Astrocyte of the spinal cord (primary cell): ENCODE measurements around the gene FBLIM1.

Source experiments
- DNase-seq: peaks from one replicate; pipeline ENCODE4 v3.0.0; 2011; ENCODE audit warnings: low read depth, low spot score
- H3K4me3 ChIP-seq: 2 replicates; pipeline ENCODE4 v1.5.1; 2011; ENCODE audit warnings: low read depth, mild to moderate bottlenecking, low read length, moderate library complexity
- in situ Hi-C: cut with HindIII; loops from 2 replicates; pipeline ENCODE4 v1.10.0; 2017; ENCODE audit warnings: low sequenced_read_pairs
- TF ChIP-seq, protein P1 (sequence below): IDR thresholded peaks from 2 replicates; pipeline ENCODE4 v1.5.1; 2012; ENCODE audit warnings: low read depth, mild to moderate bottlenecking, low read length, inconsistent platforms

The FBLIM1 gene

DNA sequence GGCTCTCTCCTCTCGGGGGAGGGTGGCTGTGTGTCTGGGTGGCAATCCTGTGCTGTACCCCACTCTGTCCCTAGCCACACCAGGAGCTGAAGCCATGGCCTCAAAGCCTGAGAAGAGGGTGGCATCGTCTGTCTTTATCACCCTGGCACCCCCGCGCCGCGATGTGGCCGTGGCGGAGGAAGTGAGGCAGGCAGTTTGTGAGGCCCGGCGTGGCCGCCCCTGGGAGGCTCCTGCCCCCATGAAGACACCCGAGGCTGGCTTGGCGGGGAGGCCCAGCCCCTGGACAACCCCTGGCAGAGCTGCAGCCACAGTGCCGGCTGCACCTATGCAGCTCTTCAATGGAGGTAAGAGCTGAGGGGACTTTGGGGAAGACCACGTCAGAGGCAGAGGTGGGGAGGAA, 6.3 kb downstream of the FBLIM1 start:
- DNase-seq = no peak
- in situ Hi-C loops = no loop called here
- no peak overlapping the region for H3K4me3 ChIP-seq
- TF ChIP-seq, protein P1, sequence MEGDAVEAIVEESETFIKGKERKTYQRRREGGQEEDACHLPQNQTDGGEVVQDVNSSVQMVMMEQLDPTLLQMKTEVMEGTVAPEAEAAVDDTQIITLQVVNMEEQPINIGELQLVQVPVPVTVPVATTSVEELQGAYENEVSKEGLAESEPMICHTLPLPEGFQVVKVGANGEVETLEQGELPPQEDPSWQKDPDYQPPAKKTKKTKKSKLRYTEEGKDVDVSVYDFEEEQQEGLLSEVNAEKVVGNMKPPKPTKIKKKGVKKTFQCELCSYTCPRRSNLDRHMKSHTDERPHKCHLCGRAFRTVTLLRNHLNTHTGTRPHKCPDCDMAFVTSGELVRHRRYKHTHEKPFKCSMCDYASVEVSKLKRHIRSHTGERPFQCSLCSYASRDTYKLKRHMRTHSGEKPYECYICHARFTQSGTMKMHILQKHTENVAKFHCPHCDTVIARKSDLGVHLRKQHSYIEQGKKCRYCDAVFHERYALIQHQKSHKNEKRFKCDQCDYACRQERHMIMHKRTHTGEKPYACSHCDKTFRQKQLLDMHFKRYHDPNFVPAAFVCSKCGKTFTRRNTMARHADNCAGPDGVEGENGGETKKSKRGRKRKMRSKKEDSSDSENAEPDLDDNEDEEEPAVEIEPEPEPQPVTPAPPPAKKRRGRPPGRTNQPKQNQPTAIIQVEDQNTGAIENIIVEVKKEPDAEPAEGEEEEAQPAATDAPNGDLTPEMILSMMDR = no peak

DNA sequence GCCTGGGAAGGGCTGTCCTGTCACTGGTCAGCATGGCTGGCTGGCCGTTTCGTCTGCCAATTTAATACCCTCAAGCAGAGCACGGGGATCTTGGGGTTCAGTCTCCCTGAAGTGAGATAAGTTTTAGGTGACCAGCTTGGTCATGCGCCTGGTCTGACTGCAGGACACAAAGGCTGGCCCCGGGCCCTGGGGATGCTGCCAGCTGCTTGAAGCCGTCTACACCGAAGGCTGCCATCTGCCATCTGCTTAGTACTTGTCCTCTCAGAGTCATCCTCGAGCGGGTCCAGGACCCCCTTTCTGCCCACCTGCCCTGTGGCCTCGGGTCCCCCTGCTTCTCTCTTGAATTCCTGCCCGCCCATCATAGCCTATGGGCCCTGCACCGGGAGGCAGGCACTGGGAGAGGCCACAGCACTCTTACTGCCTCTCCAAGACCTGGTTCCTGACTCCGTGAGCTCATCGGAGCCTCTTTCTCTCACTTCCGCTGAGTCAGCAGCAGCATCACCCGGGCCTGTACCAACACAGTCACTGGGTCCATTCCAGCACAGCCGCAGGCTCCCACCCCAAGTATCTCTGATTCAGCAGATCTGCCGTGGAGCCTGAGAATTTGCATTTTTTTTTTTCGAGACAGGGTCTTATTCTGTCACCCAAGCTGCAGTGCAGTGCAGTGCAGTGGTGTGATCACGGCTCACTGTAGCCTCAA, 7.0 kb downstream of the FBLIM1 start:
- TF ChIP-seq, protein P1 = no peak
- in situ Hi-C loops = no loop called here
- no peak overlapping the region for H3K4me3 ChIP-seq
- peak; percentile 88 for DNase-seq

DNA sequence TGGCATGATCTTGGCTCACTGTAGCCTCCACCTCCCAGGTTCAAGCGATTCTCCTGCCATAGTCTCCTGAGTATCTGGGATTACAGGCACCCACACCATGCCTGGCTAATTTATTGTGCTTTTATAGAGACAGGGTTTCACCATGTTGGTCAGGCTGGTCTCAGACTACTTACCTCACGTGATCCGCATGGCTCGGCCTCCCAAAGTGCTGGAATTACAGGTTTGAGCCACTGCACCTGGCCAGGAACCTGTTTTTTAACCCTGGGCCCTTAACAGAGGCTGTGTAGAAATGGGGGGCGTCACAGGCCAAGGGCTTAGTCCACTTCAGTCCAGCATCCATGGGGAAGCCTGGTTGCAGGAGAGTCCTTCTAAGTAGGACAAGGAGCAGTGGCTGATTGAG, 9.3 kb downstream of the FBLIM1 start:
- DNase-seq = no peak
- in situ Hi-C loops = no loop called here
- no peak overlapping the region for H3K4me3 ChIP-seq
- TF ChIP-seq, protein P1 = no peak

DNA sequence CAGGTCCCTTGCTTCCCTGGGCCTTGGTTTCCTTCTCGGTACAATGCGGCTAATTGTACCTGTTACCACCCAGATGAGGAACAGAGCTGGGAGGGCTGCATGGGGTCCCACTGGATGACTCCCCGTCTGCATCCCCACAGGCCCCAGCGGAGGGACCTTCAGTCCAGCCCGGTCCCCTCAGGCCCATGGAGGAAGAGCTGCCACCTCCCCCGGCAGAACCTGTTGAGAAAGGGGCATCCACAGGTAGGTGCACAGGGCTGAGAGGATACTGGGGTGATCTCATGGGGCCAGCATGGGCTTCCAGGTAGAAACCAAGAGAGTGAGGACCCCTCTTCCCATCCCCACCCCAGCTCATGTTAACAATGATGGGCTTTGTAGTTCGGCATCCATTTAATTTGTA, 9.8 kb downstream of the FBLIM1 start:
- TF ChIP-seq, protein P1 = no peak
- H3K4me3 ChIP-seq = no peak overlapping the region
- in situ Hi-C loops = no loop called here
- no peak for DNase-seq

DNA sequence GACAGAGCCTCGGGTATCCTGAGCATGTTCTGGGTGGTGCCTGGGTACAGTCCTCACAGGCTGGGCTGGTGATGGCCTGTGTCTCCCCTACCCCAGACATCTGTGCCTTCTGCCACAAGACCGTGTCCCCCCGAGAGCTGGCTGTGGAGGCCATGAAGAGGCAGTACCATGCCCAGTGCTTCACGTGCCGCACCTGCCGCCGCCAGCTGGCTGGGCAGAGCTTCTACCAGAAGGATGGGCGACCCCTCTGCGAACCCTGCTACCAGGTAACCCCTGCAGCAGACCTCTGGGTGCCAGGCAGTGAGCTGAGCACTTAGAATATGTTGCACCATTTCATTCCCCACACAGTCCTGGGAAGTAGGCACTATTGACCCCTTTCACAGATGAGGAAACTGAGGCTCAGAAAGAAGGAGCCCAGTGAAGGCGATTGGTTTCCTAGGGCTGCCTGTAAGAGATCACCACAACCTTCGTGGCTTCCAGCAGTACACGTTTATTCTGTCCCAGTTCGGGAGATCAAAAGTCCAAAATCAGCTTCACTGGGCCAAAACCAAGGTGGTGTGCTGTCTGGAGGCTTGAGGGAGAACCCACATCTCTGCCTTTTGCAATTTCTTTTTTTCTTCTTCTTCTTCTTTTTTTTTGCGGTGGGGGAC, 11.8 kb downstream of the FBLIM1 start:
- H3K4me3 ChIP-seq = no peak overlapping the region
- no peak for DNase-seq
- TF ChIP-seq, protein P1 = no peak
- in situ Hi-C loops = no loop called here

DNA sequence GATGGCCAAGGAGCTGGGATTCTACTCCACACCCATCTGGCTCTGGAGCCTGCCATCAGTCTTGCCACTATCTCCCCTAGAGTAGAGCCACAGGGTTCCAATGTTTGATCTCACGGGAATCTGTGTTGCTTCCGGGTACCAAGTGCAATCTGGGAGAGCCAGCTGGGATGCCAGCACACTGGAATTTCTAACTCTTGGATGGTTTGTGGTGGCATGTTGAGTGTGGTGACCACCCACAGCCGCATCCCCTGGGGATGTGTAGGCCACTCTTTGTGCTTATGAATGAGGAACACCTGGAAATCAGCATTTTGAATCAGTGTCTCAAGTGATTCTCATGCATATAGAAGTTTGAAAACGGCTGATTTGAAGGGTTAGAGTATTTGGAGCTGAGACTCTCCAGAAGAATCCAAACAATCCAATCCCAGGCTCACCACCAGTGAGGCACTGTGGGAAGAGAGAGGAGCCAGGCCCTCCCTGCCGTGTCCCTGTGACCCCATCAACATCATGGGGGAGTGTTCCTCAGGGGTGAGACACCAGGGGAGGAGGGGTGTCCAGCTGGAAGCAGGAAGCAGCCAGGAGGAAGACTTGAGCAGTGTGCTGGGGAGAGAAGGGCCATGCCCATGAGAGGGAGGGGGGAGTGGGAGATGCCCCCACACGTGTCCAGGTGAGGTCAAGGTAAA, 13.4 kb downstream of the FBLIM1 start:
- TF ChIP-seq, protein P1 = no peak
- no peak overlapping the region for H3K4me3 ChIP-seq
- DNase-seq = no peak
- in situ Hi-C loops = no loop called here
